ENCODE data around the gene SRP19.
"Not testable (repeated sequence)": the region's sequence is repeated elsewhere in the genome, so short reads cannot be mapped to it uniquely, and the experiment has no call there.

DNA sequence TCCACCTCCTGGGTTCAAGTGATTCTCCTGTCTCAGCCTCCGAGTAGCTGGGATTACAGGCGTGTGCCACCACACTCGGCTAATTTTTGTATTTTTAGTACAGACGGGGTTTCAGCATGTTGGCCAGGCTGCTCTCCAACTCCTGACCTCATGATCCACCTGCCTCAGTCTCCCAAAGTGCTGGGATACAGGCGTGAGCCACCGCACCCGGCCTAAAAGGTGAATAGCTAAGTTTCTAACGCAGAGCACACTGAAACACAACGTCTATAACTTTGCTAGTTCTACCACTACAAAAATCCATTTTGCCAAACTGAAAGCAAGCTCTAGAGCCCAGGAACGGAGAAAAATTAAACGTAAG is 537 bp upstream of the SRP19 start:
- TF ChIP-seq, protein P1, sequence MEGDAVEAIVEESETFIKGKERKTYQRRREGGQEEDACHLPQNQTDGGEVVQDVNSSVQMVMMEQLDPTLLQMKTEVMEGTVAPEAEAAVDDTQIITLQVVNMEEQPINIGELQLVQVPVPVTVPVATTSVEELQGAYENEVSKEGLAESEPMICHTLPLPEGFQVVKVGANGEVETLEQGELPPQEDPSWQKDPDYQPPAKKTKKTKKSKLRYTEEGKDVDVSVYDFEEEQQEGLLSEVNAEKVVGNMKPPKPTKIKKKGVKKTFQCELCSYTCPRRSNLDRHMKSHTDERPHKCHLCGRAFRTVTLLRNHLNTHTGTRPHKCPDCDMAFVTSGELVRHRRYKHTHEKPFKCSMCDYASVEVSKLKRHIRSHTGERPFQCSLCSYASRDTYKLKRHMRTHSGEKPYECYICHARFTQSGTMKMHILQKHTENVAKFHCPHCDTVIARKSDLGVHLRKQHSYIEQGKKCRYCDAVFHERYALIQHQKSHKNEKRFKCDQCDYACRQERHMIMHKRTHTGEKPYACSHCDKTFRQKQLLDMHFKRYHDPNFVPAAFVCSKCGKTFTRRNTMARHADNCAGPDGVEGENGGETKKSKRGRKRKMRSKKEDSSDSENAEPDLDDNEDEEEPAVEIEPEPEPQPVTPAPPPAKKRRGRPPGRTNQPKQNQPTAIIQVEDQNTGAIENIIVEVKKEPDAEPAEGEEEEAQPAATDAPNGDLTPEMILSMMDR (IDR thresholded peaks at IDR 0.05): not testable (repeated sequence)
- not testable (repeated sequence) for TF ChIP-seq POLR2A (IDR thresholded peaks at IDR 0.05)

Measured in adrenal gland (tissue), 5 donors.